GM12891 (cell line): ENCODE data around the gene BCL10.

Experiments used
- POLR2A ChIP-seq: IDR thresholded peaks from 2 replicates; pipeline ENCODE4 v1.6.1; 2011; ENCODE audit warnings: low read depth, low read length, control low read depth
- POLR2AphosphoS5 ChIP-seq: IDR thresholded peaks from 2 replicates; pipeline ENCODE4 v1.6.1; 2011; ENCODE audit warnings: low read depth, low read length, control low read depth
- POU2F2 ChIP-seq: IDR thresholded peaks from 2 replicates; pipeline ENCODE4 v1.6.1; 2011; ENCODE audit warnings: low read depth, mild to moderate bottlenecking, control low read depth, low read length, moderate library complexity
- SPI1 ChIP-seq: IDR thresholded peaks from 2 replicates; pipeline ENCODE4 v1.6.1; 2011; ENCODE audit warnings: low read depth, low read length, control low read depth
- TAF1 ChIP-seq: IDR thresholded peaks from 2 replicates; pipeline ENCODE4 v1.6.1; 2011; ENCODE audit warnings: low read depth, low read length, control low read depth

GRCh38 chr1:85245456-85245855, 31.0 kb downstream of the BCL10 start:
- TF ChIP-seq POLR2AphosphoS5 (no peak), POLR2A (no peak), TAF1 (no peak), SPI1 (no peak), POU2F2 (no peak)
